Measurements from ENCODE around the gene RNPEPL1.

Gene RNPEPL1

GRCh38 chr2:240567872-240568677 is at the start of gene RNPEPL1:
TSS of gene RNPEPL1 (plus strand) at chr2:240568484. CDS start at chr2:240568587, 103 bp downstream.
- peak; percentile 64 for DNase-seq

- DNase-seq, result no peak
Observed at GRCh38 chr2:240518981-240519380, 49.3 kb upstream of the RNPEPL1 start.

- DNase-seq, result no peak
Observed at GRCh38 chr2:240519396-240520129, 48.7 kb upstream of the RNPEPL1 start.

GRCh38 chr2:240520130-240520973 is 47.9 kb upstream of the RNPEPL1 start:
- no peak for DNase-seq

GRCh38 chr2:240520974-240521350 is 47.3 kb upstream of the RNPEPL1 start:
- no peak for DNase-seq

GRCh38 chr2:240521885-240522284 is 46.4 kb upstream of the RNPEPL1 start:
- DNase-seq, result peak; percentile 7

GRCh38 chr2:240522406-240522805 is 45.9 kb upstream of the RNPEPL1 start:
- no peak for DNase-seq

GRCh38 chr2:240523451-240524281 is 44.6 kb upstream of the RNPEPL1 start:
- no peak for DNase-seq

GRCh38 chr2:240524963-240525718 is 43.1 kb upstream of the RNPEPL1 start:
- DNase-seq, result peak; percentile 5

GRCh38 chr2:240525802-240526201 is 42.5 kb upstream of the RNPEPL1 start:
- DNase-seq, result no peak

GRCh38 chr2:240526521-240526920 is 41.8 kb upstream of the RNPEPL1 start:
- DNase-seq, result no peak

- DNase-seq, result no peak
Observed at GRCh38 chr2:240527153-240527750, 41.0 kb upstream of the RNPEPL1 start.

- no peak for DNase-seq
Observed at GRCh38 chr2:240528406-240529040, 39.8 kb upstream of the RNPEPL1 start.

GRCh38 chr2:240529344-240529999 is 38.8 kb upstream of the RNPEPL1 start:
- no peak for DNase-seq

- no peak for DNase-seq
Observed at GRCh38 chr2:240530181-240530580, 38.1 kb upstream of the RNPEPL1 start.

GRCh38 chr2:240531038-240531437 is 37.2 kb upstream of the RNPEPL1 start:
- DNase-seq, result no peak

- peak; percentile 23 for DNase-seq
Observed at GRCh38 chr2:240532031-240532775, 36.1 kb upstream of the RNPEPL1 start.

- DNase-seq, result no peak
Observed at GRCh38 chr2:240538031-240538780, 30.1 kb upstream of the RNPEPL1 start.

Data from hematopoietic multipotent progenitor cell treated with erythropoietin and hydrocortisone succinate and interleukin-3 and kit ligand, for 6 days (in vitro differentiated cells).